Thymus (tissue), 11 donors: ENCODE measurements around the gene SLC12A8. TPM values are rescaled to one million over a fixed set of nuclear protein-coding genes. Genes with fewer than 3 reads are reported as not detected.

Experiments
- DNase-seq, 9 donors: peaks; one replicate each; pipeline ENCODE4 v3.0.0-alpha.2; 2013; ENCODE audit warnings: low spot score in 9 of 9, low read depth in 6 of 9, missing footprints in 1 of 9
- H3K27ac ChIP-seq, 2 donors: one replicate each; pipeline ENCODE4 v1.5.1; 2013; ENCODE audit warnings: control low read depth in 1 of 2, low read depth in 1 of 2, low read length in 1 of 2, mild to moderate bottlenecking in 1 of 2, moderate library complexity in 1 of 2
- H3K27me3 ChIP-seq, 2 donors: one replicate each; pipeline ENCODE4 v1.5.1; 2013; ENCODE audit warnings: low read length in 1 of 2; ENCODE audit not compliant: control insufficient read depth in 2 of 2, insufficient read depth in 1 of 2
- H3K36me3 ChIP-seq, 2 donors: one replicate each; pipeline ENCODE4 v1.5.1; 2013; ENCODE audit warnings: low read length in 1 of 2, mild to moderate bottlenecking in 1 of 2, moderate library complexity in 1 of 2; ENCODE audit not compliant: control insufficient read depth in 2 of 2, insufficient read depth in 2 of 2
- H3K4me1 ChIP-seq, 2 donors: one replicate each; pipeline ENCODE4 v1.5.1; 2013; ENCODE audit warnings: low read length in 2 of 2; ENCODE audit not compliant: control insufficient read depth in 2 of 2, insufficient read depth in 2 of 2
- H3K4me3 ChIP-seq, 2 donors: one replicate each; pipeline ENCODE4 v1.5.1; 2013; ENCODE audit warnings: low read length in 2 of 2, control low read depth in 1 of 2, mild to moderate bottlenecking in 1 of 2
- H3K9me3 ChIP-seq, 2 donors: one replicate each; pipeline ENCODE4 v1.5.1; 2013; ENCODE audit warnings: low read length in 1 of 2, mild to moderate bottlenecking in 1 of 2; ENCODE audit not compliant: control insufficient read depth in 2 of 2, insufficient read depth in 1 of 2
- WGBS: extraction: QIAGEN DNeasy Blood & Tissue Kit; methylation state at CpG from one replicate; pipeline ENCODE4 v1.1.7; 2013; 5-methylcytosine and 5-hydroxymethylcytosine counted together
- polyA plus RNA-seq: library from polyadenylated mRNA; stranded (reverse); fragments of 200-250 nt; gene quantifications from one replicate; pipeline ENCODE4 v1.2.3, GENCODE V29; 2013
- total RNA-seq: library from RNA; stranded (reverse); fragments of 120-200 nt; gene quantifications from one replicate; pipeline ENCODE4 v1.2.4, GENCODE V29; 2013
- donor health status: healthy.

SLC12A8 gene
- total and polyA plus RNA-seq, 2 donors: 0.80 to 0.94 TPM

DNA sequence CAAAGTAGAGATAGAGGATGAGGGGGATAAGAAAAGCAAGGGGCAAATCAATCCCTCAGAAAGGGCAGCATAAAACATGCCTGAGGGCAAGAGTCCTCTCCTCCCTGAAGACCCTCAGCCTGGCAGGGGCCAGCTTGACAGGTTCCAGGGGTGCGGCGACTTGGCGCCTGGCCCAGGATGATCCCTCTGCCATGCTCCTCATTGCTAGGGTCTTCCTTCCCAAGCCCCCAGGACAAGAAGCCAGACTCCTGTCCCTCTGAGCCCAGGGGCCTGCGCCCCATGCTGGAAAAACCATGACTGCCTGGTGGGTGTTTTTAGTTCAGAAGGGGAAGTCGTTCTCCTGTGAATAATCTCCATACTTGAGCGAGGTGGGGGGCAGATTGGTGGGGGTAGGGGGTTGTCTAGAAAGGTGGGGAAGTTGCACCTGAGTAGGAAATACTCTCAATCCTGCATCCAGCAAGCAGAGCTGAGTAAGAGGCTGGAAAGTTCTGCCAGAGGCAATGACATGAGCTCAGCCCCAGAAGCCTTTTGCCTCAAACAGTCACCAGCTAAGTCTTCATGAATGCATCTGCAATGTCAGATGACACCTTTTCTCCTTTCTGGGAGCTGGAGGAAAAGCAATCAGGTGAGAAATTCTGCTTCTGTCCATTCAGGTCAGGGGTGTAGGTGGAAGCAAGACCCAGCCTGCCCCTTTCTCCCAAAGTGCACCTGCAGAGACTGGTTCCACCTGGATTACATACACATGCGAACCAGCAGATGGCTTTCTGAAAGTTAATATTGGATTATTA is 18.3 kb downstream of the SLC12A8 start:
- Histone ChIP-seq H3K4me3 (no peak overlapping the region), H3K9me3 (no peaks in the 10 kb centered on the region), H3K36me3 (no peaks in the 10 kb centered on the region), H3K4me1 (peaks cover 0 to 10% of the 10 kb centered on the region in 2 donors), H3K27ac (no peak overlapping the region), H3K27me3 (peaks cover 0 to 3% of the 10 kb centered on the region in 2 donors)
- DNase-seq: no peak
- WGBS: 86% methylated on average over 7 of the region's 7 CpGs

DNA sequence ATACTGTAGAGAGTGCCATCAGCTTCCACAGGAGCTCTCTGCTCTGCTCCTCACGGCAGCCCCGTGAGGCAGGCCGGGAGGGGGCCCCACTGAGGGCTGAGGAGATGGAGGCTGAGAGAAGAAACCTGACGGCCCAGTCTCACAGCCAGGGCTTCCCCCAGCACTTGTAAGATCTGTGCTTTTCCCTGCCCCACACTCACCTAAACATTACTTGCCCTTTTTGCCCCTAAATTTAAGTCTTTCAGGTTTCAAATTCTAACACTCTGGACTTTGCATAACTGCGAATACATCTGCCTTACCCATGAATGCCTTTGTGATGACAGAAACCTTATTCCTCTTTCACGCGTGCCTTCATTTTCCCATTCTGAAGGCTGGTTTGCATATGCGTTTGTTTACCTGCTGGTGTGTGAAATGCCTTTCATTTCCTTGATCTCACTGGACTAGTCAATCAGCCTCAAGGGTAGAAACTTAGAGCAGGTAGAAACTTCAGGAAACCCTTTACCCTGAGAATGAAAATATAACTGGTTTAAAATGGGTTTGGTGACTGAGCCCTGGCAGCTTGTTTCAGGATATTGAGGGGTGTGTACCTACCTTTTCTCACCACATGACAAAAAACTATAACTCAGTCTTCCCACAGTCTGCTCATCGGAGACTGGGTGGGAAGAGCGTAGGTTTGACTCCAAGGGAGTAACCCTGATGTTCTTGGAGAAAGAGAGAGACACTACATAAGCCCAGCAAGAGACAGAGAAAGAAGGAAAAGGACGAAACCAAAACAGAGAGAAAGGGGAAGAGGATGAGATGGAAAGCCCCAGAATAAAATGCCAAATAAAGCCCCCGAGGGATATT is 20.1 kb downstream of the SLC12A8 start:
- Histone ChIP-seq H3K36me3 (no peaks in the 10 kb centered on the region), H3K9me3 (no peaks in the 10 kb centered on the region), H3K4me3 (no peak overlapping the region), H3K27ac (no peak overlapping the region), H3K27me3 (peaks cover 0 to 3% of the 10 kb centered on the region in 2 donors), H3K4me1 (peaks cover 0 to 10% of the 10 kb centered on the region in 2 donors)
- DNase-seq: no peak
- 73% methylated on average over 12 of the region's 12 CpGs for WGBS

DNA sequence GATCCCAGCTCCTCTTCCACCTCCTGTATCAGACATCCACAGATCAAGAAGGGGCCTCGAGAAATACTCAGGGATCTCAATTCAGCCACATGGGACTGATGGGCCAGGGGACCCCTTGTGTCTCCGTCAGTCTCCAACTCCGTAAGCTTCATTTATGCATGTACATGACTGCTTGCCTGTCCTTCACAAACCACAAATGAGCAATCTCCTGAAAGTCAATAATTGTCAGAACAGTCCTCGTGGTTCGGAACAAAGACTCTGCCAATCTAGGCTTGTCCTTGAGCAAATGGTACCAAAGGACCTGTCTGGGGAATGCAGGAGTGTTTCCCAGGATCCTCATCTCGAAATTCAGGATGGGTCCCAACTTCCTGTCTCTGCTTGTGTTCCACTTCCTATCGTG is 20.8 kb downstream of the SLC12A8 start:
- no peaks in the 10 kb centered on the region for H3K36me3 ChIP-seq
- WGBS: 77% methylated on average over 7 of the region's 7 CpGs
- peaks cover 0 to 3% of the 10 kb centered on the region in 2 donors for H3K27me3 ChIP-seq
- DNase-seq: no peak
- H3K4me1 ChIP-seq: peaks cover 0 to 14% of the 10 kb centered on the region in 2 donors
- H3K27ac ChIP-seq: no peak overlapping the region
- H3K4me3 ChIP-seq: no peak overlapping the region
- no peaks in the 10 kb centered on the region for H3K9me3 ChIP-seq

GRCh38 chr3:125191256-125191655 is 21.3 kb downstream of the SLC12A8 start:
- Histone ChIP-seq H3K27ac (no peak overlapping the region), H3K36me3 (no peaks in the 10 kb centered on the region), H3K27me3 (no peaks in the 10 kb centered on the region), H3K9me3 (no peaks in the 10 kb centered on the region), H3K4me3 (no peak overlapping the region), H3K4me1 (peaks cover 0 to 16% of the 10 kb centered on the region in 2 donors)
- WGBS: 90% methylated on average over 4 of the region's 4 CpGs
- no peak for DNase-seq

- Histone ChIP-seq H3K4me3 (no peak overlapping the region), H3K36me3 (no peaks in the 10 kb centered on the region), H3K4me1 (peaks cover 0 to 16% of the 10 kb centered on the region in 2 donors), H3K27ac (no peak overlapping the region), H3K9me3 (no peaks in the 10 kb centered on the region), H3K27me3 (no peaks in the 10 kb centered on the region)
- WGBS: 63% methylated on average over 3 of the region's 3 CpGs
- DNase-seq: no peak
Observed at GRCh38 chr3:125190786-125191185, 21.8 kb downstream of the SLC12A8 start.

DNA sequence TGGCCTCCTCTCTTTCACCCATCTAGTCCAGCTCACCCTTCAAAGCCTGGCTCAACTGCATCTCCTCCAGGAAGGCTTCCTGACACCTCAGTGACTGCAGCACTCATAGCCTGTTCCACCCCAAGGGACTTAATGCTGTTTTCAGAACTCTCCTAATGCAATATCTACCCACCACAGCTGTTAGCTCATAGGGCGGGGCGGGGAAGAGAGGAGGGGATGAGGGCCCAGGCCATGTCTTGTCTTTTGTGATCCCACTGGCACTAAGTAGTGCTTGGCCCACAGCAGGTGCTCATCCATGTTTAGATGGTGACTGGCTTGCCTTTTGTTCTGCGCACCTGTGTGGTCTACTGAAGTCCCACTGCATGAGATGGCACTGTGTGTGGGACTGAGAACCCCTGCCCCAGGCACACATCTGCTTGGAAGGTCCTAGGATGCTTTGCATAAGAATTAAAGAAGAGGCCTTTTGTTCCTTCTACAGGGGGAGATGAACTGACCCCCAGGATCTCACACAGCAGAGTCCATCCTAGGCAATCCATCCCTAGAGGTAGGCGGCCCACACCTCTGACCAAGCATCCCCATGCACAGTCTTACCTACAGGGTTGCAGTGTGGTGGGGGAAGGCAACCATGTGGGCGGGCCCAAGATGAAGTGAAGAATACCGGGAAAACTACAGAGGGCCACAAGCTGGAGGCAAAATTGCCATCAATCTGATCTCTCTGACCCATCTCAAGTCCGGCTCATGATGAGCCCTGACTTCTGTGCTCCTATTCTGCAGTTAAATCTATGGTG is 23.0 kb downstream of the SLC12A8 start:
- Histone ChIP-seq H3K27ac (no peak overlapping the region), H3K9me3 (no peaks in the 10 kb centered on the region), H3K4me3 (no peak overlapping the region), H3K27me3 (no peaks in the 10 kb centered on the region), H3K4me1 (peaks cover 0 to 14% of the 10 kb centered on the region in 2 donors), H3K36me3 (no peaks in the 10 kb centered on the region)
- DNase-seq: no peak
- 96% methylated on average over 7 of the region's 7 CpGs for WGBS

DNA sequence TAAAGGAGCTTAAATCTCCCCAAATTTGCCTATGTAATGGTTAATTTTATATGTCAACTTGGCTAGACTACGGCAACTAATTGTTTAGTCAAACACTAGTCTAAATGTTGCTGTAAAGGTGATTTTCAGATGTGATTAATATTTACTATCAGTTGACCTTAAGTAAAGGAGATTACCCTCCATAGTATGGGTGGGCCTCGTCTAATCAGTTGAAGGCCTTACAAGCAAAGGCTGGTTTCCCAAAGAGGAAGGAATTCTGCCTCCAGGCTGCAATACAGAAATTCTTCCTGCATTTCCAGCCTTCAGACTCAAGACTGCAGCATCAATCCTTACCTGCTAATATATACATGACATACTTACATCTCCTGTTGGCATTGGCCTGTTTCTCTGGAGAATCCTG is 23.6 kb downstream of the SLC12A8 start:
- Histone ChIP-seq H3K9me3 (no peaks in the 10 kb centered on the region), H3K27ac (no peak overlapping the region), H3K27me3 (no peaks in the 10 kb centered on the region), H3K36me3 (no peaks in the 10 kb centered on the region), H3K4me3 (no peak overlapping the region), H3K4me1 (peaks cover 0 to 10% of the 10 kb centered on the region in 2 donors)
- DNase-seq: no peak
- WGBS: 99% methylated on average over 2 of the region's 2 CpGs

- no peak overlapping the region for H3K4me3 ChIP-seq
- H3K4me1 ChIP-seq: peaks cover 0 to 10% of the 10 kb centered on the region in 2 donors
- no peaks in the 10 kb centered on the region for H3K36me3 ChIP-seq
- no peaks in the 10 kb centered on the region for H3K9me3 ChIP-seq
- H3K27ac ChIP-seq: no peak overlapping the region
- WGBS: 86% methylated on average over 5 of the region's 5 CpGs
- DNase-seq: no peak
- no peaks in the 10 kb centered on the region for H3K27me3 ChIP-seq
Observed at GRCh38 chr3:125187599-125187910, 25.0 kb downstream of the SLC12A8 start.
